Measurements from ENCODE around the gene TCFL5.

GRCh38 chr20:62814060-62814708, 47.4 kb downstream of the TCFL5 start:
- no peak for TF ChIP-seq CTCF (IDR thresholded peaks at IDR 0.05)
- no peak for TF ChIP-seq POLR2A (IDR thresholded peaks at IDR 0.05)

Measured in esophagus squamous epithelium (tissue), 4 donors.